Measurements from ENCODE around the gene IL9. TPM values are rescaled to one million over a fixed set of nuclear protein-coding genes. Genes with fewer than 3 reads are reported as not detected.

Gene IL9
- total and polyA plus RNA-seq, 2 of the 4 experiments (the other 2 are of a cell fraction), result not detected

GRCh38 chr5:135930029-135930948 is 34.6 kb upstream of the IL9 start:
- BruUV-seq (replicated peaks), result no TSS peak
- Histone ChIP-seq H3K4me1 (ENCODE audit: control insufficient read depth, insufficient read depth, low read length) (no peaks in the 10 kb centered on the region; the same call in 1 of the 2 replicates), H2AFZ (replicated peaks; ENCODE audit: low read length, poor library complexity) (peak overlapping the region; percentile 57), H3K9me3 (ENCODE audit: control insufficient read depth, insufficient read depth, low read length) (peaks cover 2% of the 10 kb centered on the region; the same call in 1 of the 2 replicates), H4K20me1 (ENCODE audit: insufficient read depth, low read length) (no peaks in the 10 kb centered on the region), H2BK120ac (ENCODE audit: low read depth, low read length) (no peak overlapping the region), H3K18ac (ENCODE audit: low read depth, low read length) (no peak overlapping the region), H3K56ac (ENCODE audit: extremely low read depth, insufficient read depth, low read length) (no peak overlapping the region), H4K91ac (ENCODE audit: insufficient read depth, low read depth, low read length) (no peak overlapping the region), H3K4me3 (ENCODE audit: insufficient read depth, low read depth, low read length) (peak overlapping the region; percentile 20; the same call in 1 of the 2 replicates), H3K27ac (ENCODE audit: insufficient read depth, low read length) (no peak overlapping the region), H3K27me3 (ENCODE audit: control insufficient read depth, insufficient read depth, low read length) (peaks cover 38% of the 10 kb centered on the region), H3K36me3 (ENCODE audit: control insufficient read depth, insufficient read depth, low read length) (no peaks in the 10 kb centered on the region), H2BK5ac (ENCODE audit: low read depth, low read length, poor library complexity, severe bottlenecking) (no peak overlapping the region), H3K4me2 (ENCODE audit: low read depth, low read length) (peak overlapping the region; percentile 19; the same call in 1 of the 2 replicates), H4K8ac (ENCODE audit: low read depth in 2 of 2, low read length in 2 of 2) (no peak overlapping the region), H4K5ac (ENCODE audit: low read depth, low read length) (no peak overlapping the region), H3K23ac (ENCODE audit: low read depth, low read length) (no peak overlapping the region), H3K9ac (ENCODE audit: low read depth, low read length) (no peak overlapping the region), H3K4ac (ENCODE audit: low read depth, low read length) (no peak overlapping the region), H3K14ac (replicated peaks; ENCODE audit: low read depth, low read length) (no peak overlapping the region), H2BK20ac (ENCODE audit: low read depth, low read length) (no peak overlapping the region), H2BK15ac (ENCODE audit: low read depth, low read length) (no peak overlapping the region), H2AK9ac (replicated peaks; ENCODE audit: low read depth, low read length, poor library complexity) (no peak overlapping the region), H3K9me1 (ENCODE audit: insufficient read depth, low read length) (no peaks in the 10 kb centered on the region), H2AK5ac (ENCODE audit: low read depth, low read length) (no peak overlapping the region), H3K79me1 (ENCODE audit: low read depth in 1 of 2, low read length in 2 of 2) (no peaks in the 10 kb centered on the region)
- dilution Hi-C loops (cut with HindIII; ENCODE audit: low sequenced_read_pairs, unreplicated experiment), result no loop called here
- ChIA-PET CTCF (no interaction called here), POLR2A (ENCODE audit: unreplicated experiment) (no interaction called here)
- DNase-seq, result no peak
- intact Hi-C loops (cut with micrococcal nuclease), result loop anchor here (5.0 kb wide), 1 partner anchor 33 kb away; the partner anchor contains the start of gene IL9
- WGBS, 2 experiments (ENCODE audit: extremely low coverage in 2 of 2, insufficient read length in 1 of 2), result 5% methylated on average over 78 of the region's 99 CpGs; no CpG with 5 or more reads in 1 of the 2 experiments
- in situ Hi-C loops (cut with MboI; ENCODE audit: low sequenced_read_pairs), result no loop called here
- TF ChIP-seq BHLHE40 (IDR thresholded peaks at IDR 0.05; ENCODE audit: low read depth, low read length) (no peak), RCOR1 (IDR thresholded peaks at IDR 0.05; ENCODE audit: insufficient replicate concordance, low read length) (no peak), MXI1 (IDR thresholded peaks at IDR 0.05; ENCODE audit: borderline replicate concordance, low read depth, low read length) (no peak), MAZ (IDR thresholded peaks at IDR 0.05; ENCODE audit: borderline replicate concordance, low read depth, low read length) (no peak), USF2 (IDR thresholded peaks at IDR 0.05; ENCODE audit: low read depth, low read length) (no peak), CHD1 (IDR thresholded peaks at IDR 0.05; ENCODE audit: low read depth, low read length) (no peak), NFE2L2 (IDR thresholded peaks at IDR 0.05; ENCODE audit: low read depth, low read length) (no peak), MAFK (IDR thresholded peaks at IDR 0.05; ENCODE audit: low read depth, low read length) (no peak), CEBPB (IDR thresholded peaks at IDR 0.05; ENCODE audit: low read depth, low read length) (no peak), FOS (IDR thresholded peaks at IDR 0.05; ENCODE audit: low read depth, low read length) (no peak), SMC3 (IDR thresholded peaks at IDR 0.05; ENCODE audit: low read depth, low read length) (no peak)
- TF ChIP-seq, protein P1, sequence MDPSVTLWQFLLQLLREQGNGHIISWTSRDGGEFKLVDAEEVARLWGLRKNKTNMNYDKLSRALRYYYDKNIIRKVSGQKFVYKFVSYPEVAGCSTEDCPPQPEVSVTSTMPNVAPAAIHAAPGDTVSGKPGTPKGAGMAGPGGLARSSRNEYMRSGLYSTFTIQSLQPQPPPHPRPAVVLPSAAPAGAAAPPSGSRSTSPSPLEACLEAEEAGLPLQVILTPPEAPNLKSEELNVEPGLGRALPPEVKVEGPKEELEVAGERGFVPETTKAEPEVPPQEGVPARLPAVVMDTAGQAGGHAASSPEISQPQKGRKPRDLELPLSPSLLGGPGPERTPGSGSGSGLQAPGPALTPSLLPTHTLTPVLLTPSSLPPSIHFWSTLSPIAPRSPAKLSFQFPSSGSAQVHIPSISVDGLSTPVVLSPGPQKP (IDR thresholded peaks at IDR 0.05; ENCODE audit: borderline replicate concordance, low read depth, low read length), result no peak
- ATAC-seq (ENCODE audit: low read depth), result peak; percentile 35; the same call in 1 of the 2 replicates

Measured in IMR-90 (cell line).